ENCODE results near the gene NFE2.

The NFE2 gene

DNA sequence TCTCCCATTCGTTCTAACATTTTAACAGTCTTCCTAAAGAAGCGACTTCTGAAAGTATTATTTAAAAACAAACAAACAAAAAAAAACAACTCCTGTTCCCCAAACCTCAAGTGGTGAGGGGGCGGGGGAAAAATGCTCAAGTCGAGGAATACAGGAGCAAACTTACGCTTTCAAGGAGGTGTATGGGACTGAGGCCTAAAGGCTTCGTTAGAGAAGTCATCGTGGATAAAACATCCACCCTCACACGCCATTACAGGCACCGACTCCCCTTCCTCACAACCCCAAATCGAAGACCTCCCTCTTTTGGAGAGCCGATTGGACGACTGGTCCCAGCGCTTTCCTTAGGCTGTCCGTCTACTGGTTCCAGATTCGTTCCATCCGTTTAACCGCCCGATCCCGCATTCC lies 21.6 kb downstream of the NFE2 start:
- TF ChIP-seq, protein P1, sequence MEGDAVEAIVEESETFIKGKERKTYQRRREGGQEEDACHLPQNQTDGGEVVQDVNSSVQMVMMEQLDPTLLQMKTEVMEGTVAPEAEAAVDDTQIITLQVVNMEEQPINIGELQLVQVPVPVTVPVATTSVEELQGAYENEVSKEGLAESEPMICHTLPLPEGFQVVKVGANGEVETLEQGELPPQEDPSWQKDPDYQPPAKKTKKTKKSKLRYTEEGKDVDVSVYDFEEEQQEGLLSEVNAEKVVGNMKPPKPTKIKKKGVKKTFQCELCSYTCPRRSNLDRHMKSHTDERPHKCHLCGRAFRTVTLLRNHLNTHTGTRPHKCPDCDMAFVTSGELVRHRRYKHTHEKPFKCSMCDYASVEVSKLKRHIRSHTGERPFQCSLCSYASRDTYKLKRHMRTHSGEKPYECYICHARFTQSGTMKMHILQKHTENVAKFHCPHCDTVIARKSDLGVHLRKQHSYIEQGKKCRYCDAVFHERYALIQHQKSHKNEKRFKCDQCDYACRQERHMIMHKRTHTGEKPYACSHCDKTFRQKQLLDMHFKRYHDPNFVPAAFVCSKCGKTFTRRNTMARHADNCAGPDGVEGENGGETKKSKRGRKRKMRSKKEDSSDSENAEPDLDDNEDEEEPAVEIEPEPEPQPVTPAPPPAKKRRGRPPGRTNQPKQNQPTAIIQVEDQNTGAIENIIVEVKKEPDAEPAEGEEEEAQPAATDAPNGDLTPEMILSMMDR (IDR thresholded peaks at IDR 0.05), result no peak

DNA sequence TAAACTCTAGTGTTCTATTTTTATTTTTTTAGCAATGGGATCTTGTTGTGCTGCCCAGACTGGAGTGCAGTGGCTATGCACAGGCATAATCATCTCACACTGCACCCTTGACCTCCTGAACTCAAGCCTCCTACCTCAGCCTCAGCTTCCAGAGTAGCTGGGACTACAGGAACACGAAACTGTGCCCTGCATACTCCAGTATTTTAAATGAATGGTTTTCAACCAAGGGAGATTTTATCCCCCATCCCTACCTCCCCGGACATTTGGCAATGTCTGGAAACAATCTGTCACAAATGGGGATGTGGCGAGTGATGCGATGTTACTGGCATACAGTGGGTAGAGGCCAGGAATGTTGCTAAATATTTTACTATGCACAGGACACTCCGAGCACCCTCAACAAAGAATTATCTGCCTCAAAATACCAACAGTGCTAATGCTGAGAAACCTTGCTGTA lies 23.0 kb downstream of the NFE2 start:
- TF ChIP-seq, protein P1 (IDR thresholded peaks at IDR 0.05), result no peak

DNA sequence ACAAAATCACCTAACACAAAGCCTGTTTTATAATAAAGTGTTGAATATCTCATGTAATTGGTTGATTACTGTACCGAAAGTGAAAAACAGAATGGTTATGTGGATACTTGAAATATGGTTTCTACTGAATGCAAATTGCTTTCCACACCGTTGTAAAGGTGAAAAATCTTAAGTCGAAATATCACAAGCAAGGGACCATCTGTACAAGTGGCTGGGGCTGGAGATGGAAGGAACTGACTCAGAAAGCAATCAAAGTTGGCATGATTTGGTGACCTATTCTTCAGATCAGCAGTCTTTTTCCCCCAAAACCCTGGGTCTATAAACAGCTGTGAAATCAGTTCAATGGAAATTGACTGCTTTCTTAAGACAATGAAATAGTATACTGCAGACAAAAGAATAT lies 24.4 kb downstream of the NFE2 start:
- TF ChIP-seq, protein P1 (IDR thresholded peaks at IDR 0.05), result no peak

DNA sequence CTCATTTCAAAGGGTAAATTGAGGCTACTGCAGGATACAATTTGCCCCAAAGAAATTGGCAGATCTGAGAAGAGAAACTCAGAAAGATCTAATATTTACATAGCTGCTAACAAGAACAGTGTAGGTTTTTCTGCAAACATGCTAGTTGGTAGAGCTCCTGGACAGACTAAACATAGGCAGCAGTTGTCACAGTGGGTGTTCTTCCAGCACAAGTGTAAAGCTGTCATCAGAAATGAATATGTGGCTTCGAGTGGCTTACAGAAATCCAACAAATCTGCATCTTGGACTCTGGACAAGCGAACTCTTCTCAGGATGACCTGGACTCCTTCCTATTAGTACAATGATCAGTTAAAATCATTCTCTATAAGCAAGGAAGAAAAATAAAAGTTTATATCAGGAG lies 26.8 kb downstream of the NFE2 start:
- TF ChIP-seq, protein P1 (IDR thresholded peaks at IDR 0.05), result no peak

DNA sequence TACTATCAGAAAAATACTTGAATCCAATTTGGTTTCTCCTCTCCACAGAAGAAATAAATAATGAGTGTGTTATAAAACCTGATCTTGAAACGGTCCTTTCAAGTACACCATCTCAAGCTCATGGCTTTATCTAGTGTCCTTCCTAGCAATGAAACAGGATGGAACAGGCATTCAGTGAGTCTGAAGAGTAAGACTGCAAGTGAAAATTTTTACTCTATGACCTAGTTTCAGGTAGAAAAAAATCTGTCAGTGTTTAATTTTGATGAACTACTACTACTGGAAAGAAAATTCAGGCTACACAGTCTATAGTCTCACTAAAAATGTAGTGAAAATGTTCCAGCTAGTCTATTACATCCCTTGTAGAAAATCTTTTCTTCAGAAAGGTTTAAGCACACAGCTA lies 28.6 kb downstream of the NFE2 start:
- TF ChIP-seq, protein P1 (IDR thresholded peaks at IDR 0.05), result no peak

DNA sequence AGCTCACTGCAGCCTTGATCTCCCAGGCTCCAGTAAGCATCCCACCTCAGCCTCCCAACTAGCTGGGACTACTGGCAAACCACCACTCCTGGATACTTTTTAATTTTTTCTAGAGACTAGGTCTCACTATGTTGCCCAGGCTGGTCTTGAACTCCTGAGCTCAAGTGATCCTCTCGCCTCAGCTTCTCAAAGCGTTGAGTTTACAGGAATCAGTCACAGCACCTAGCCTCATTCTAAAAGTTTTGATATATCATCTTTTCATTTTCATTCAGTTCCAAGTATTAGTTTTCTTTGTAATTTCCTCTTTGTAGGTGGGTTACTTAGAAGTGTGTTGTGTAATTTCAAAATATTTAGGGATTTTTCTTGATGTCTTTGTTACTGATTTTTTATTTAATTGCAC lies 30.5 kb downstream of the NFE2 start:
- TF ChIP-seq, protein P1 (IDR thresholded peaks at IDR 0.05), result no peak

DNA sequence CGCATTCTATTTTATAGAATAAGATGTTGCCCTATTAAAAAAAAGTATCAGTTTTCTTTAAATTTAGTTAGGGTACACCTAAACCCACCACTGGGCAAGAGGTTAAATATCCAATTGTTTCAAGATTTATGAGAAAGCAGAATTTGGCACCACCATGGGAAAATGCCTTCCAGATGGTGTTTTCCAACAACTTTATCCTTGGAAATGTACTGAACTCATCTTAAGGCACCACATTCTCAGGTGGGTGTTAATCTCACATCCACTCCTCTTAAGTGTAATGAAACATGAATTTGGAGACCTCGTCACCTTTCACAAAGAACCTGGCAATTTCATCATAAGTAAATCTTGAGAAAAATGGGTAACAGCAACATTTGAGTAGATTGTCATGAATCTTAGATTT lies 34.0 kb downstream of the NFE2 start:
- TF ChIP-seq, protein P1 (IDR thresholded peaks at IDR 0.05), result no peak

DNA sequence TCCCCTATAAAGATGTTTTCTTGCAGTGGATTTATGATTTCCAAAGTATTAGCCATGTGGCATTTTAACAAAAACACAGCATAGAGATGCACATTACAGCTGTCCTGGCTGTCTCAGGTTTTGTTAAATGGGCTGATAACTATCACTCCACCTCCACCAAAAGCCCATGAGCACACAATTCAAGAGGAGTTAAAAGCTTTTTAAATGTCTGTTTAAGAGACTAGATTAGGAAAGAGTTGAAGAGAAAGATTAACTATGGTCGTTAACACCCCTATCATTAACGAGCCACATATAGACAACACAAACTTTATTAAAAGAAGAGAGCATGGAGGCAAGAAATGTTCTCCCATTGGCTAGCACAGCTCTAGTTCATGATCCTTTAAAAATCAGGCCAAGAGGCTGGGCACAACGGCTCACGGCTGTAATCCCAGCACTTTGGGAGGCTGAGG lies 35.4 kb downstream of the NFE2 start:
- TF ChIP-seq, protein P1 (IDR thresholded peaks at IDR 0.05), result no peak
